HepG2 (cell line): Measurements from ENCODE around the gene CASZ1. TPM values are rescaled to one million over a fixed set of nuclear protein-coding genes. Genes with fewer than 3 reads are reported as not detected.

Source experiments
- ATAC-seq: fragments of 200-7000 bp; cut with Tn5 transposase; 3 replicates; pipeline ENCODE4 v1.9.1; 2020; ENCODE audit warnings: mild to moderate bottlenecking, moderate library complexity
- BruUV-seq: library from RNA; stranded (reverse); fragments of 400-500 nt; replicated peaks from 2 replicates; lab custom pipeline; 2021; lab: Mats Ljungman, UMichigan
- CTCF ChIA-PET: fragments of 300-600 bp; formaldehyde crosslinking; extraction: SDS; loops from one replicate; lab custom pipeline; 2021; ENCODE audit warnings: low total read pairs, inconsistent platforms, low intra/inter-chr PET ratio; lab: Yijun Ruan, JAX
- POLR2A ChIA-PET: fragments of 350-600 bp; sonication (Branson Sonifier 250); formaldehyde crosslinking; loops from one replicate; lab custom pipeline; 2020; ENCODE audit warnings: antibody characterized with exemption, inconsistent platforms; lab: Yijun Ruan, JAX
- DNase-seq: peaks from one replicate; pipeline ENCODE4 v3.0.0-alpha.2; 2015; ENCODE audit warnings: low spot score
- FAIRE-seq: peaks from 3 replicates; lab custom pipeline; 2011; peaks lifted over from hg19 to GRCh38; lab: Jason Lieb, UNC
- H2AFZ ChIP-seq: one replicate; pipeline ENCODE4 v1.6.1; 2011; ENCODE audit warnings: low read length, inconsistent platforms
- H3K27ac ChIP-seq: fragments of 300-600 bp; 3 replicates; pipeline ENCODE4 v1.8.0; 2011; ENCODE audit warnings: mixed run types, mild to moderate bottlenecking, mixed read lengths, low read length, inconsistent platforms; ENCODE audit not compliant: insufficient read depth; ENCODE audit errors: extremely low read length
- H3K27me3 ChIP-seq, 2 experiments: fragments of 200-600 bp in 1 of 2; 2 replicates in 1 of 2; 3 replicates in 1 of 2; pipeline versions ENCODE4 v1.6.0 to v1.8.0; 2011; ENCODE audit warnings: low read length in 2 of 2, mild to moderate bottlenecking in 2 of 2, moderate library complexity in 2 of 2, inconsistent platforms in 1 of 2; ENCODE audit not compliant: insufficient read depth in 2 of 2, control insufficient read depth in 1 of 2
- H3K36me3 ChIP-seq, 2 experiments: fragments of 200-600 bp in 1 of 2; replicated peaks in 1 of 2; 2 replicates in 1 of 2; 3 replicates in 1 of 2; pipeline versions ENCODE4 v1.5.1 to v1.8.0; 2011; ENCODE audit warnings: low read length in 2 of 2, inconsistent platforms in 1 of 2; ENCODE audit not compliant: insufficient read depth in 2 of 2, control insufficient read depth in 1 of 2
- H3K4me1 ChIP-seq: 2 replicates; pipeline ENCODE4 v1.5.1; 2012; ENCODE audit warnings: low read length, inconsistent platforms; ENCODE audit not compliant: insufficient read depth
- H3K4me2 ChIP-seq: 2 replicates; pipeline ENCODE4 v1.6.0; 2011; ENCODE audit warnings: low read depth, low read length, inconsistent platforms
- H3K4me3 ChIP-seq, 3 experiments: fragments of 200-600 bp in 1 of 3; sonication (generic), shearing (Covaris generic) in 1 of 3; replicated peaks in 1 of 3; 2 replicates each; pipeline ENCODE4 v1.5.1; 2011 to 2016; ENCODE audit warnings: low read length in 3 of 3, inconsistent platforms in 2 of 3, low read depth in 2 of 3, mild to moderate bottlenecking in 2 of 3, control low read depth in 1 of 3, mixed read lengths in 1 of 3; ENCODE audit not compliant: insufficient read depth in 1 of 3
- H3K79me2 ChIP-seq: one replicate; pipeline ENCODE4 v1.6.1; 2011; ENCODE audit warnings: low read length, inconsistent platforms; ENCODE audit not compliant: insufficient read depth
- H3K9ac ChIP-seq: 2 replicates; pipeline ENCODE4 v1.6.0; 2011; ENCODE audit warnings: mild to moderate bottlenecking, low read depth, low read length, inconsistent platforms; ENCODE audit not compliant: insufficient read depth
- H3K9me3 ChIP-seq: 2 replicates; pipeline ENCODE4 v1.5.1; 2012; ENCODE audit warnings: mild to moderate bottlenecking, low read length
- H4K20me1 ChIP-seq: 2 replicates; pipeline ENCODE4 v1.6.0; 2011; ENCODE audit warnings: inconsistent platforms, mild to moderate bottlenecking, low read length, moderate library complexity; ENCODE audit not compliant: insufficient read depth
- ATF4 ChIP-seq, 2 experiments: fragments of 450-650 bp in 1 of 2; sonication (generic) in 1 of 2; formaldehyde crosslinking; IDR thresholded peaks; 2 replicates each; pipeline versions ENCODE4 v1.5.0 to v1.8.0; 2020 to 2022; ENCODE audit warnings: mild to moderate bottlenecking in 1 of 2, missing genetic modification reagents in 1 of 2
- CTCF ChIP-seq: sonication (generic); formaldehyde crosslinking; IDR thresholded peaks from 2 replicates; pipeline ENCODE4 v1.5.0; 2020; ENCODE audit warnings: mild to moderate bottlenecking, missing genetic modification reagents, moderate library complexity
- FOXP4 ChIP-seq: sonication (generic); formaldehyde crosslinking; IDR thresholded peaks from 2 replicates; pipeline ENCODE4 v1.4.0; 2020; ENCODE audit warnings: missing genetic modification reagents
- HIC2 ChIP-seq: sonication (generic); formaldehyde crosslinking; IDR thresholded peaks from 2 replicates; pipeline ENCODE4 v1.9.0; 2022; ENCODE audit warnings: low read depth, missing genetic modification reagents
- MAFG ChIP-seq: sonication (generic); formaldehyde crosslinking; IDR thresholded peaks from 2 replicates; pipeline ENCODE4 v1.5.1; 2020; ENCODE audit warnings: mild to moderate bottlenecking, missing genetic modification reagents
- SKIL ChIP-seq: sonication (generic); formaldehyde crosslinking; IDR thresholded peaks from 2 replicates; pipeline ENCODE4 v1.8.0; 2022; ENCODE audit warnings: missing genetic modification reagents, mild to moderate bottlenecking, moderate library complexity, borderline replicate concordance
- STAG1 ChIP-seq: sonication (generic); formaldehyde crosslinking; IDR thresholded peaks from 2 replicates; pipeline ENCODE4 v1.4.0; 2020; ENCODE audit warnings: missing genetic modification reagents
- ZNF432 ChIP-seq: sonication (generic); formaldehyde crosslinking; IDR thresholded peaks from 2 replicates; pipeline ENCODE4 v1.5.0; 2020; ENCODE audit warnings: missing genetic modification reagents, mild to moderate bottlenecking, borderline replicate concordance
- ZNF598 ChIP-seq: sonication (generic); formaldehyde crosslinking; IDR thresholded peaks from 2 replicates; pipeline ENCODE4 v1.5.1; 2020; ENCODE audit warnings: mild to moderate bottlenecking, missing genetic modification reagents, borderline replicate concordance
- ZNF703 ChIP-seq: sonication (generic); formaldehyde crosslinking; IDR thresholded peaks from 2 replicates; pipeline ENCODE4 v1.5.1; 2020; ENCODE audit warnings: missing genetic modification reagents, mild to moderate bottlenecking, moderate library complexity, borderline replicate concordance
- WGBS: methylation state at CpG from one replicate; pipeline ENCODE4 v1.1.6; 2017; ENCODE audit warnings: low lambda C conversion rate; 5-methylcytosine and 5-hydroxymethylcytosine counted together
- in situ Hi-C: cut with HindIII; loops from 2 replicates; pipeline ENCODE4 v1.10.0; 2017; ENCODE audit warnings: low pct_unique_long_range_greater_than_20kb; ENCODE audit not compliant: extremely low pct_ligation_motif_present
- intact Hi-C: fragments of 100-400 bp; cut with micrococcal nuclease; formaldehyde crosslinking; loops from one replicate; pipeline ENCODE4 v1.10.0; 2022; ENCODE audit not compliant: unreplicated experiment
- polyA plus RNA-seq, 8 experiments: library from polyadenylated mRNA; depleted of rRNA in 3 of 8; stranded (reverse) in 7 of 8; unstranded in 1 of 8; fragments of >200 nt; fragmentation: Illumina TruSeq in 4 of 8; extraction: Trizol in 4 of 8; gene quantifications; 2 replicates each; pipeline versions ENCODE4 v1.2.1 to v1.2.3, GENCODE V29; 2011 to 2016; ENCODE audit warnings: low read depth in 4 of 8, missing spikeins in 1 of 8, mixed read lengths in 1 of 8; ENCODE audit not compliant: insufficient read depth in 1 of 8
- total RNA-seq, 5 experiments: library from RNA; depleted of rRNA; stranded (reverse); fragments of >200 nt; fragmentation: Illumina TruSeq; extraction: Trizol; gene quantifications; 2 replicates each; pipeline ENCODE4 v1.2.3, GENCODE V29; 2016; ENCODE audit warnings: low read depth in 1 of 5

Gene CASZ1
- total and polyA plus RNA-seq, 2 of the 13 experiments (the other 11 are each of a cell fraction or from before 2014, with no cell fraction given), result 1.9 to 3.7 TPM

DNA sequence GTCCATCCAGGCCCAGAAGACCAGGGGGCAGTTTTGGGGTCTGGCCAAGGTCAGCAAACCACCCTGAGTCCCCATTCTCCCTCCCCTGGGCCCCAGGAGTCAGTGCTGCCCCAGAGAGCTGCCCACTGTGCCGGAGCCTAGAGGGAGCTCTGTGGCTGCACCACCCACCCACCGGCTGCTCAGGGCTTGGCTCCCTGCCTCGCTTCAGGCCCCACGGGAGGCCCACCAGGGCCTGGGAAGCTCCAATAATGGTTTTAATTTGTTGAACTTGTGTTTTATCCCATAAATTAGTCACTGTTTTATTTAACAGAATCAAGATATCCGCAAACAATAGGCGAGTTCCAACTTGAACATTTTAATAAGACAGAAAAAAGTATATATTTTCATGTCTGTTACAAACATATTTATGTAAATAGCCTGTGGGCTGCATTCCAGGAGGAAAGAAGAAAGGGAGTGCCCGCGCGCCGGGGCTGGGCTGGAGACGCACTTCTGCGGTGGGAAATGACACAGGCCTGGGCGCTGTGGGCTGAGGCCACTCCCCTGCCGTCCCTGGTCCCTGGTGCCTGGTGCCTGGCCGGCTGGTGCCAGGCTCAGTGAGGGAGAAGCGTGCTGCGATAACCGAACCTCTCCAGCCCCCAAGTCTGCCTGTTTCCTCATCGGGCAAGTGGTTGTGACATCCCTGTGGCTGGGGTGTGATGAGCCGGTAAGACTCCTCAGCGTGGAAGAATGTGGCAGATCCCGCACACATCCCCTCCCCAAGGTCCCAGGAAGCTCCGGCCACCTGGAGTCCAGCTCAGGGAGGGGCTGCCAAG is 161.2 kb downstream of the CASZ1 start:
- BruUV-seq, result no TSS peak
- in situ Hi-C loops (no loop called here), intact Hi-C loops (no loop called here)
- Histone ChIP-seq H3K4me3 (no peak overlapping the region), H3K9ac (no peak overlapping the region), H3K9me3 (no peaks in the 10 kb centered on the region), H3K4me2 (no peak overlapping the region), H3K27ac (no peak overlapping the region), H3K4me1 (no peaks in the 10 kb centered on the region), H4K20me1 (no peaks in the 10 kb centered on the region), H2AFZ (no peak overlapping the region), H3K36me3 (peaks cover 0 to 4% of the 10 kb centered on the region in 2 experiments; a peak in 1 of 5 replicates), H3K27me3 (no peaks in the 10 kb centered on the region; a peak in 1 of 5 replicates), H3K79me2 (no peaks in the 10 kb centered on the region)
- ChIA-PET POLR2A (no interaction called here), CTCF (no interaction called here)
- WGBS, result 67% methylated on average over 16 of the region's 23 CpGs
- TF ChIP-seq ZNF703 (CRISPR knock-in tag) (no peak), MAFG (CRISPR knock-in tag) (no peak), CTCF (CRISPR knock-in tag) (peak; percentile 26), ZNF432 (CRISPR knock-in tag) (no peak), SKIL (CRISPR knock-in tag) (no peak), ZNF598 (CRISPR knock-in tag) (no peak), FOXP4 (CRISPR knock-in tag) (no peak), ATF4 (CRISPR knock-in tag; IDR thresholded peaks at IDR 0.05) (no peak), HIC2 (CRISPR knock-in tag) (no peak), STAG1 (CRISPR knock-in tag) (peak; percentile 28; the same call in 1 of the 2 replicates)
- DNase-seq (no peak), ATAC-seq (peak; percentile 55), FAIRE-seq (no peak)
